ENCODE data around the gene TUB. TPM values are rescaled to one million over a fixed set of nuclear protein-coding genes. Genes with fewer than 3 reads are reported as not detected.

Gene TUB, protein sequence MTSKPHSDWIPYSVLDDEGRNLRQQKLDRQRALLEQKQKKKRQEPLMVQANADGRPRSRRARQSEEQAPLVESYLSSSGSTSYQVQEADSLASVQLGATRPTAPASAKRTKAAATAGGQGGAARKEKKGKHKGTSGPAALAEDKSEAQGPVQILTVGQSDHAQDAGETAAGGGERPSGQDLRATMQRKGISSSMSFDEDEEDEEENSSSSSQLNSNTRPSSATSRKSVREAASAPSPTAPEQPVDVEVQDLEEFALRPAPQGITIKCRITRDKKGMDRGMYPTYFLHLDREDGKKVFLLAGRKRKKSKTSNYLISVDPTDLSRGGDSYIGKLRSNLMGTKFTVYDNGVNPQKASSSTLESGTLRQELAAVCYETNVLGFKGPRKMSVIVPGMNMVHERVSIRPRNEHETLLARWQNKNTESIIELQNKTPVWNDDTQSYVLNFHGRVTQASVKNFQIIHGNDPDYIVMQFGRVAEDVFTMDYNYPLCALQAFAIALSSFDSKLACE
- 4.6 to 7.1 TPM (median 6.8 TPM) in 5 replicates for total RNA-seq (2022; extraction: Qiagen RNA extraction)

DNA sequence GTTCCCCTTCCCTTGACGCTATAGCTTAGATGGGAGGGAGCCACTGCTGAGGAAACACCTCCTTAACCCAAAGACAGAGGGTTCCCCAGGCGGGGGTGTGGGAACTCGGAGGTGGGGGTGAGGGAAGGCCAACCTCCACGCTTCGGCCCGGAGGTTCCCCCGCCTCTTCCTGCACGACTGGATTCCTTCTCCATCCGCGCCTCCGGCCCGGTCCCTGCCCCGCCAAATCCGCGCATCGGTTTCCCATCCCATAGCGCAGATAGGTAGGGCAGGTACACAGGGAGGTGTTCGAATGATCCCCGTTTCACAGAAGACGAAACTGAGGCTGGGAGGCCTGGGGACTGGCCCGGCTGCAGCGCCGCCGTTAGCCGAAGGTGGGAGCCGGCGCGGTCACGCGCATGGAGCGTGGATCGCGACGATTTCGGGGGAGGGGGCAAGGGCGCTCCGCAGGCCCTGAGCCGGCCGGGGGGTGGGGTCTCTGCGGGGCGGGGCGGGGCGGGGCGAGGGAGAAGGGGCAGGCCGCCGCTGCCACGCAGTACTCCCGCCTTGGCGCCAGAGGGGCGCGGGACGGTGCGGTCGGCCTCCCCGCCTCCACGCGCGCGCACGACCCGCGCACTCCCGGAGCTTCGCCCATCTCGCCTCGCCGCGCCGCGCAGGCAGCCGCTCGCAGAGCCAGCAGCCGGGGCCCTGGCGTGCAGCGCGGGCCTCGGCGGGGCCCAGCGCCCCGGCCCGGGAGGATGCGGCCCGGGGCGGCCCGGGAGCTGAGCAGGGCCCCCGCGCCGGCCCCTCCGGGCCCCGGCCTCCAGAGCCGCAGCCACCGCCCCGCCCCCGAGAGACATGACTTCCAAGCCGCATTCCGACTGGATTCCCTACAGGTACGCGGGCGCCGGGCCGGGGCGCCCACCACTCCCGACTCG lies at the start of gene TUB:
Gene TUB, plus strand, starts transcription at position 538 of the 917 bp plus-strand sequence. Its CDS starts 300 bp downstream, at position 838.

Other genes starting within 250 kb of the TUB start
- gene OR10A6, start 149.9 kb upstream of the TUB start, total RNA-seq (2022; extraction: Qiagen RNA extraction) = not detected in 5 replicates
- gene OR10A3, start 139.5 kb upstream of the TUB start, total RNA-seq (2022; extraction: Qiagen RNA extraction) = not detected in 5 replicates
- not detected in 5 replicates for gene NLRP10, start 115.8 kb upstream of the TUB start, total RNA-seq (2022; extraction: Qiagen RNA extraction)
- gene EIF3F, start 93.9 kb upstream of the TUB start, total RNA-seq (2022; extraction: Qiagen RNA extraction) = 276 to 321 TPM (median 307 TPM) in 5 replicates
- gene RIC3, start 87.8 kb downstream of the TUB start, total RNA-seq (2022; extraction: Qiagen RNA extraction) = 1.1 to 2.3 TPM (median 2.0 TPM) in 5 replicates
- gene LMO1, start 182.7 kb downstream of the TUB start, total RNA-seq (2022; extraction: Qiagen RNA extraction) = 1.9 to 3.6 TPM (median 2.7 TPM) in 5 replicates

Measured in A549 treated with dexamethasone at 1 μM for 4 hours (cell line).